Neural progenitor cell (in vitro differentiated cells): ENCODE data around the gene TK1. TPM values are rescaled to one million over a fixed set of nuclear protein-coding genes. Genes with fewer than 3 reads are reported as not detected.

Source experiments
- DNase-seq: peaks from one replicate; pipeline ENCODE4 v3.0.0-alpha.2; 2016; ENCODE audit warnings: low spot score
- H2AFZ ChIP-seq: fragments of 200-600 bp; sonication (generic); replicated peaks from 2 replicates; pipeline ENCODE4 v1.6.1; 2016; ENCODE audit warnings: antibody characterized with exemption
- H3F3A ChIP-seq: fragments of 200-600 bp; sonication (generic); 2 replicates; pipeline ENCODE4 v1.6.1; 2016; ENCODE audit warnings: antibody characterized with exemption, low read depth
- H3K27ac ChIP-seq: fragments of 200-600 bp; sonication (generic); 2 replicates; pipeline ENCODE4 v1.5.1; 2016; ENCODE audit warnings: mild to moderate bottlenecking
- H3K27me3 ChIP-seq: fragments of 200-600 bp; sonication (generic); 2 replicates; pipeline ENCODE4 v1.6.1; 2016; ENCODE audit warnings: mild to moderate bottlenecking, moderate library complexity
- H3K36me3 ChIP-seq: fragments of 200-600 bp; sonication (generic); 2 replicates; pipeline ENCODE4 v1.5.1; 2016
- H3K4me1 ChIP-seq: fragments of 200-600 bp; sonication (generic); 2 replicates; pipeline ENCODE4 v1.6.1; 2016; ENCODE audit warnings: mixed run types
- H3K4me2 ChIP-seq: fragments of 200-600 bp; sonication (generic); 2 replicates; pipeline ENCODE4 v1.6.1; 2016
- H3K4me3 ChIP-seq: fragments of 200-600 bp; sonication (generic); 2 replicates; pipeline ENCODE4 v1.5.1; 2016
- H3K79me2 ChIP-seq: fragments of 200-600 bp; sonication (generic); 2 replicates; pipeline ENCODE4 v1.6.1; 2016; ENCODE audit warnings: low read depth
- H3K9ac ChIP-seq: fragments of 200-600 bp; sonication (generic); 2 replicates; pipeline ENCODE4 v1.6.1; 2016
- H3K9me3 ChIP-seq: fragments of 200-600 bp; sonication (generic); 2 replicates; pipeline ENCODE4 v1.5.1; 2016; ENCODE audit warnings: low read depth
- H4K20me1 ChIP-seq: fragments of 200-600 bp; sonication (generic); 2 replicates; pipeline ENCODE4 v1.6.1; 2016; ENCODE audit warnings: low read depth
- H3K27ac Mint-ChIP-seq: 3 replicates; pipeline ENCODE4 v1.8.0; 2021; ENCODE audit warnings: mixed read lengths
- H3K27me3 Mint-ChIP-seq: 2 replicates; pipeline ENCODE4 v1.8.0; 2022; ENCODE audit warnings: low read depth, mild to moderate bottlenecking, inconsistent platforms, moderate library complexity, mixed read lengths; ENCODE audit not compliant: insufficient read depth
- H3K36me3 Mint-ChIP-seq: 3 replicates; pipeline ENCODE4 v1.8.0; 2021; ENCODE audit warnings: mixed read lengths
- H3K4me1 Mint-ChIP-seq: 3 replicates; pipeline ENCODE4 v1.8.0; 2021; ENCODE audit warnings: mixed read lengths
- H3K4me3 Mint-ChIP-seq: 3 replicates; pipeline ENCODE4 v1.8.0; 2021; ENCODE audit warnings: mild to moderate bottlenecking, moderate library complexity, mixed read lengths
- H3K9me3 Mint-ChIP-seq: 3 replicates; pipeline ENCODE4 v1.8.0; 2020; ENCODE audit warnings: mixed read lengths
- EZH2 ChIP-seq: fragments of 200-600 bp; sonication (generic); IDR thresholded peaks from 2 replicates; pipeline ENCODE4 v1.6.1; 2017; ENCODE audit warnings: antibody characterized with exemption, mild to moderate bottlenecking, moderate library complexity
- EZH2phosphoT487 ChIP-seq: fragments of 200-600 bp; sonication (generic); IDR thresholded peaks from 2 replicates; pipeline ENCODE4 v1.6.1; 2017; ENCODE audit warnings: antibody characterized with exemption
- total RNA-seq: library from RNA; depleted of rRNA; stranded (reverse); fragments of >200 nt; gene quantifications from 2 replicates; pipeline ENCODE4 v1.2.3, GENCODE V29; 2015; ENCODE audit warnings: low replicate concordance
- TF ChIP-seq, protein P1 (sequence below): fragments of 200-600 bp; sonication (generic); IDR thresholded peaks from 2 replicates; pipeline ENCODE4 v1.5.1; 2017; ENCODE audit warnings: antibody characterized with exemption, mild to moderate bottlenecking

TK1 gene
- total RNA-seq, 1 donor from 2014 or later: 27.3 TPM

DNA sequence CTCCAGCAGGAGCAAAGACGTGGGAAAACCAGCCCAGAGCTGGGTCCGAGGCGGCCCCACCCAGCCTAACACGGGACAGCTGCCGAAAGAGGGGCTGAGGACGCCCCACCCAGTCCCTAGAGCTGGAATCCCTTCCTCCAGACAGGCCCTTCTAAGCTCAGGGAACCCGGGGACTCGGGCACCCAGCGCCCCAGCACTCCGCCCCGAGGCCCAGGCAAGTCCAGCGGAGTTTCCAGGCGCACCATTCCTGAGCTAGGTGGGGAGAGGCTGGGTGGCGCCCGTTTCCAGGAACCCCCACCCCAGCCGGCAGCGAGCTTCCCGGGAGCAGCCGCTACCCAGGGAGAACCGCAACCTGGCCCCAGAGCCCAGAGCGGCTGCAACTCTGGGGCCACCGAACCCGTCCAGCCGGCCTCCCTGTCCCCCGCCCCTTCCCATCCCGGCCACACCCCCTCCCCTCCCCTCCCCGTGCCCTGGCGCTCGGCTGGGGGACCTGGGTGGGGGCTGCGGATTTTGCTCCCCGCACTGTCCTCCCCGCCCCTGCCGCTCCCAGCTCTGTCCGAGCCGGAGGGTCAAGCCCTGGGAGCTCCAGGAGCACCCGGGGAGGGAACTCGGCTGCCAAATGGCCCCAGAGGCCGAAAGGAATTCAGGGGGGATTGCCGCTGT, 58.8 kb downstream of the TK1 start:
- Histone ChIP-seq H2AFZ (peak overlapping the region; percentile 90), H3K79me2 (no peaks in the 10 kb centered on the region), H3K9ac (no peak overlapping the region), H3K4me2 (peak overlapping the region; percentile 89), H3K36me3 (no peaks in the 10 kb centered on the region), H3K4me3 (peak overlapping the region; percentile 81), H4K20me1 (peaks cover 5% of the 10 kb centered on the region), H3K27me3 (peaks cover 58% of the 10 kb centered on the region), H3K4me1 (peaks cover 27% of the 10 kb centered on the region), H3K9me3 (no peaks in the 10 kb centered on the region), H3F3A (peaks cover 15% of the 10 kb centered on the region), H3K27ac (no peak overlapping the region)
- peak overlapping the region; percentile 79 for H3K4me3 Mint-ChIP-seq
- TF ChIP-seq EZH2 (no peak), EZH2phosphoT487 (no peak)
- TF ChIP-seq, protein P1, sequence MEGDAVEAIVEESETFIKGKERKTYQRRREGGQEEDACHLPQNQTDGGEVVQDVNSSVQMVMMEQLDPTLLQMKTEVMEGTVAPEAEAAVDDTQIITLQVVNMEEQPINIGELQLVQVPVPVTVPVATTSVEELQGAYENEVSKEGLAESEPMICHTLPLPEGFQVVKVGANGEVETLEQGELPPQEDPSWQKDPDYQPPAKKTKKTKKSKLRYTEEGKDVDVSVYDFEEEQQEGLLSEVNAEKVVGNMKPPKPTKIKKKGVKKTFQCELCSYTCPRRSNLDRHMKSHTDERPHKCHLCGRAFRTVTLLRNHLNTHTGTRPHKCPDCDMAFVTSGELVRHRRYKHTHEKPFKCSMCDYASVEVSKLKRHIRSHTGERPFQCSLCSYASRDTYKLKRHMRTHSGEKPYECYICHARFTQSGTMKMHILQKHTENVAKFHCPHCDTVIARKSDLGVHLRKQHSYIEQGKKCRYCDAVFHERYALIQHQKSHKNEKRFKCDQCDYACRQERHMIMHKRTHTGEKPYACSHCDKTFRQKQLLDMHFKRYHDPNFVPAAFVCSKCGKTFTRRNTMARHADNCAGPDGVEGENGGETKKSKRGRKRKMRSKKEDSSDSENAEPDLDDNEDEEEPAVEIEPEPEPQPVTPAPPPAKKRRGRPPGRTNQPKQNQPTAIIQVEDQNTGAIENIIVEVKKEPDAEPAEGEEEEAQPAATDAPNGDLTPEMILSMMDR: no peak
- peaks cover 3% of the 10 kb centered on the region for H3K36me3 Mint-ChIP-seq
- H3K9me3 Mint-ChIP-seq: no peaks in the 10 kb centered on the region
- H3K4me1 Mint-ChIP-seq: peaks cover 14% of the 10 kb centered on the region
- no peak overlapping the region for H3K27ac Mint-ChIP-seq
- H3K27me3 Mint-ChIP-seq: peaks cover 12% of the 10 kb centered on the region
- no peak for DNase-seq

DNA sequence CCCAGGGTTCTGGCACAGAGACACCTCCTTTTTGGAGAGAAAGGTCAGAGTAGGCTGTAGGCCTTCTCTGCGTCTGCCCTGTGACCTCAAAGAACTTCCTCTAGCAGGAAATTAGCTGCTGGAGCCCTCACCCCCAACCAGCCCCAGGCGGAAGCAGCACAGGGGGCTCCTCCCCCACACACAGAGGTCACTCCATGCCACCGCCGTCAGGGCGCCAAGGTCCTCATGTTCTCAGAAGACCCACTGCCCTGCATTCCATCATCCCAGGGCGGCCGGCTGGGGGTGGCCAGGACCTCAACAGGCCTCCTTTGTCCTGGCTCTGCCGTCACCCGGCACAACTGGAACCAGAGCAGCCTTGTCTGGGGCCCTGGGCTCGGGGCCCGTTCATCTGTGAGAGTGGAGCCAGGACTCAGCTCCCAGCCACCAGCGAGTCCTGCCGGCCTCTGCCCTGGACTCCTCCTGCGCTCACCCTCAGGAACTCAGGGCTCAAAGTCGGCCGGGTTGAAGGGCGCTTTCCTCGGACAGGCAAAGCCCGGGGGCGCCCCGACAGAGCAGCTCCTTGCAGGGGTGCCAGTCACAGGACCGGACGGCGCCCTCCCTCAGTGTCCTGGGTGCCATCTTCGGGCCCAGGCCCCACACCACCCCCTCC, 59.5 kb downstream of the TK1 start:
- H3K4me3 ChIP-seq: peak overlapping the region; percentile 81
- peak overlapping the region; percentile 90 for H2AFZ ChIP-seq
- no peaks in the 10 kb centered on the region for H3K79me2 ChIP-seq
- H3K36me3 ChIP-seq: no peaks in the 10 kb centered on the region
- H3K9ac ChIP-seq: no peak overlapping the region
- H3K4me1 ChIP-seq: peaks cover 27% of the 10 kb centered on the region
- peaks cover 3% of the 10 kb centered on the region for H3K36me3 Mint-ChIP-seq
- peaks cover 12% of the 10 kb centered on the region for H3K27me3 Mint-ChIP-seq
- DNase-seq: peak; percentile 50
- H3K27me3 ChIP-seq: peaks cover 51% of the 10 kb centered on the region
- no peaks in the 10 kb centered on the region for H3K9me3 ChIP-seq
- H3F3A ChIP-seq: peaks cover 15% of the 10 kb centered on the region
- no peak overlapping the region for H3K27ac Mint-ChIP-seq
- peaks cover 14% of the 10 kb centered on the region for H3K4me1 Mint-ChIP-seq
- H4K20me1 ChIP-seq: peaks cover 5% of the 10 kb centered on the region
- H3K4me2 ChIP-seq: peak overlapping the region; percentile 89
- peak overlapping the region; percentile 79 for H3K4me3 Mint-ChIP-seq
- TF ChIP-seq EZH2 (no peak), EZH2phosphoT487 (no peak)
- TF ChIP-seq, protein P1: no peak
- H3K27ac ChIP-seq: no peak overlapping the region
- no peaks in the 10 kb centered on the region for H3K9me3 Mint-ChIP-seq

DNA sequence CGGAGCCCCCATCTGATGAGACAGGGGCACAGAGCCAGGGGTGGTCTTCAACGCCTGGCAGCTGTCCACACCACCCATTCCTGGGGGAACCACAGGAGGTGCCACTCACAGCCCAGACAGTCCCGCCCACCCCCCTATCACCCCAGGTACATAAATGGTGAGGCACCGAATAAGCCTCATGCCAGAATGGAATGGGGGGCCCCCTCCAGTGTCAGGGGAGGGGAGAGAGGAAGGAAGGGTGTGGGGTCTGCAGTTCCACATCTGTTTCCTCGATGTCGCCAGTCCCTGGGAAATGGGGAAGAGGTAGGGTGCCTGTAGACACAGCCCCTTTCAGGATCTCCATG, 60.0 kb downstream of the TK1 start:
- Histone ChIP-seq H3K27ac (no peak overlapping the region), H3K36me3 (no peaks in the 10 kb centered on the region), H2AFZ (no peak overlapping the region), H3K9me3 (no peaks in the 10 kb centered on the region), H3K4me2 (peak overlapping the region; percentile 89), H3K4me1 (peaks cover 27% of the 10 kb centered on the region), H3K4me3 (peak overlapping the region; percentile 81), H3F3A (peaks cover 15% of the 10 kb centered on the region), H3K9ac (no peak overlapping the region), H4K20me1 (peaks cover 5% of the 10 kb centered on the region), H3K27me3 (peaks cover 46% of the 10 kb centered on the region), H3K79me2 (no peaks in the 10 kb centered on the region)
- Mint-ChIP-seq H3K36me3 (peaks cover 3% of the 10 kb centered on the region), H3K27me3 (peaks cover 10% of the 10 kb centered on the region), H3K4me3 (peak overlapping the region; percentile 79), H3K27ac (no peak overlapping the region), H3K9me3 (no peaks in the 10 kb centered on the region), H3K4me1 (peaks cover 14% of the 10 kb centered on the region)
- TF ChIP-seq, protein P1: no peak
- DNase-seq: no peak
